SU-DHL-6 (cell line): Measurements from ENCODE around the gene AGAP9.
"Not testable (repeated sequence)": the region's sequence is repeated elsewhere in the genome, so short reads cannot be mapped to it uniquely, and the experiment has no call there.

Experiments used
- CTCF ChIP-seq: fragments of 200-600 bp; sonication (generic); IDR thresholded peaks from one replicate; pipeline ENCODE4 v1.5.1; 2017; ENCODE audit warnings: antibody characterized with exemption, mild to moderate bottlenecking, low read length, moderate library complexity; ENCODE audit not compliant: insufficient read depth, poor library complexity, severe bottlenecking
- EZH2phosphoT487 ChIP-seq: fragments of 200-600 bp; sonication (generic), shearing (Covaris generic); conservative IDR thresholded peaks from 2 replicates; pipeline ENCODE4 v1.6.1; 2018; ENCODE audit warnings: mild to moderate bottlenecking, antibody characterized with exemption, low read length, moderate library complexity, mixed read lengths

DNA sequence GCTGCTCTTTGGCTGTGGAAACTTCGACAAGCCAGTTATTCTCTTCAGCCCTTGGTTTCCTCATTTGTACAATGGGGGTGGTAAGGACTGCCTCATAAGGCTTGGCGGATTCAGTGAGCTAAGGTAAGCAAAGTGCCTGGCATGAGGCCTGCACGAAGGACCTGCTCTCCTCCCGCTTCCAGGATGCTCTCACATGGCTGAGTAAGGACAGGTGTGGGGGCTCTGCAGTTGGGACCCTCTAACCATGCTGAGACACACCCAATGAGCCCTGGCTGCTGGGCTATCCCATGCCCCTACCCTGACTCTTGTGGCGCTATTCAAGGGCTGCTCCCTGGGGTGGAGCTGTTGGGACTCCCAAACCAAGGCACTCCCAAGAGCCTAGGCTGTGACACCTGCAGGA, 48.3 kb downstream of the AGAP9 start:
- not testable (repeated sequence) for TF ChIP-seq CTCF, EZH2phosphoT487
